ENCODE data around the gene INPP4B.

The INPP4B gene

GRCh38 chr4:142563682-142564291, 282.3 kb downstream of the INPP4B start:
- no peak overlapping the region for H2BK120ac ChIP-seq (ENCODE audit: low read depth, low read length)
- no peak overlapping the region for H3K14ac ChIP-seq (ENCODE audit: low read length)
- no peak overlapping the region for H2AFZ ChIP-seq (ENCODE audit: low read length)
- no peak overlapping the region for H3K4me2 ChIP-seq (ENCODE audit: insufficient read depth, low read length, poor library complexity, severe bottlenecking)
- no peak overlapping the region for H2BK12ac ChIP-seq (ENCODE audit: low read length)
- no peak overlapping the region for H2BK15ac ChIP-seq (ENCODE audit: low read length)
- no CpG with 5 or more reads among the region's 6 CpGs for WGBS, 2 donors (ENCODE audit: extremely low coverage in 2 of 2, insufficient read length in 2 of 2, insufficient replicate concordance in 1 of 2)
- H3K36me3 ChIP-seq (replicated peaks in 1 of 2; ENCODE audit: control insufficient read depth in 2 of 2, insufficient read depth in 2 of 2, low read length in 2 of 2): no peaks in the 10 kb centered on the region
- H3K4me1 ChIP-seq (ENCODE audit: control insufficient read depth in 2 of 2, insufficient read depth in 1 of 2, low read depth in 1 of 2, low read length in 2 of 2): peaks cover 2 to 7% of the 10 kb centered on the region in 2 donors
- H3K18ac ChIP-seq (ENCODE audit: low read length): no peak overlapping the region
- no peaks in the 10 kb centered on the region for H3K9me3 ChIP-seq (replicated peaks in 1 of 2; ENCODE audit: control insufficient read depth in 2 of 2, insufficient read depth in 1 of 2, low read depth in 1 of 2, low read length in 2 of 2)
- no peak overlapping the region for H3K9ac ChIP-seq (ENCODE audit: low read depth, low read length, poor library complexity)
- H3K23ac ChIP-seq (ENCODE audit: low read depth, low read length, poor library complexity): no peak overlapping the region
- no peak overlapping the region for H2BK5ac ChIP-seq (ENCODE audit: low read length)
- no peak overlapping the region for H2AK5ac ChIP-seq (ENCODE audit: low read depth, low read length)
- H4K8ac ChIP-seq (ENCODE audit: low read depth, low read length): no peak overlapping the region
- H4K91ac ChIP-seq (ENCODE audit: low read depth, low read length, poor library complexity): no peak overlapping the region
- no peaks in the 10 kb centered on the region for H3K27me3 ChIP-seq (ENCODE audit: control insufficient read depth in 3 of 3, insufficient read depth in 3 of 3, low read depth in 1 of 3, low read length in 3 of 3)
- DNase-seq (ENCODE audit: low spot score): no peak
- H3K79me1 ChIP-seq (ENCODE audit: low read depth, low read length): no peaks in the 10 kb centered on the region
- no peak overlapping the region for H3K4ac ChIP-seq (ENCODE audit: low read length)
- H3K27ac ChIP-seq (replicated peaks; ENCODE audit: low read length): no peak overlapping the region
- H3K4me3 ChIP-seq (ENCODE audit: low read length in 2 of 2): no peak overlapping the region

DNA sequence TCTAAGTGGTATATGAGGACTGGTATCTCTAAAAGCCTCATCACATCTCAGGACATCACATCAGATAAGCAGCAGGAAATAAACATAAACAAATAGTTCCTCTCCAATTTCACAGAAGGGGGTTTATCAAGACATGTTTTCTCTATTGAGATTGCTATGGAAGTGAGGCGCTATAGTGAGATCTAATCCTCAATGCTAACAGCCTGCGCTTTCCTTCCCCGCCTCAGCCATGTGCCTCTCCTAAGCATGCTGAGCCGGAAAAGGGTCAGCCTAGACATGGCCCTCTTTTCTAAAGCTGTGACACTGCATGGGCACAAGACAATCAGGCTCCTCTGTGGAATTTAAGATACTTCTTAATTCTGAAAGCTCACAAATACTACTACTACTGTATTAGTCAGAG, 286.1 kb downstream of the INPP4B start:
- H3K18ac ChIP-seq (ENCODE audit: low read length): no peak overlapping the region
- H3K36me3 ChIP-seq (replicated peaks in 1 of 2; ENCODE audit: control insufficient read depth in 2 of 2, insufficient read depth in 2 of 2, low read length in 2 of 2): no peaks in the 10 kb centered on the region
- H2BK5ac ChIP-seq (ENCODE audit: low read length): no peak overlapping the region
- DNase-seq (ENCODE audit: low spot score): no peak
- no peak overlapping the region for H2BK15ac ChIP-seq (ENCODE audit: low read length)
- H3K4me1 ChIP-seq (ENCODE audit: control insufficient read depth in 2 of 2, insufficient read depth in 1 of 2, low read depth in 1 of 2, low read length in 2 of 2): peaks cover 2 to 3% of the 10 kb centered on the region in 2 donors
- H3K4ac ChIP-seq (ENCODE audit: low read length): no peak overlapping the region
- H3K9me3 ChIP-seq (replicated peaks in 1 of 2; ENCODE audit: control insufficient read depth in 2 of 2, insufficient read depth in 1 of 2, low read depth in 1 of 2, low read length in 2 of 2): no peaks in the 10 kb centered on the region
- no peak overlapping the region for H2BK120ac ChIP-seq (ENCODE audit: low read depth, low read length)
- H4K8ac ChIP-seq (ENCODE audit: low read depth, low read length): no peak overlapping the region
- WGBS, 2 donors (ENCODE audit: extremely low coverage in 2 of 2, insufficient read length in 2 of 2, insufficient replicate concordance in 1 of 2): no CpG with 5 or more reads among the region's 4 CpGs
- H3K4me3 ChIP-seq (ENCODE audit: low read length in 2 of 2): no peak overlapping the region
- no peak overlapping the region for H3K9ac ChIP-seq (ENCODE audit: low read depth, low read length, poor library complexity)
- no peak overlapping the region for H2AK5ac ChIP-seq (ENCODE audit: low read depth, low read length)
- H2BK12ac ChIP-seq (ENCODE audit: low read length): no peak overlapping the region
- H3K23ac ChIP-seq (ENCODE audit: low read depth, low read length, poor library complexity): no peak overlapping the region
- H3K27ac ChIP-seq (replicated peaks; ENCODE audit: low read length): no peak overlapping the region
- H4K91ac ChIP-seq (ENCODE audit: low read depth, low read length, poor library complexity): no peak overlapping the region
- no peak overlapping the region for H3K4me2 ChIP-seq (ENCODE audit: insufficient read depth, low read length, poor library complexity, severe bottlenecking)
- H2AFZ ChIP-seq (ENCODE audit: low read length): no peak overlapping the region
- H3K79me1 ChIP-seq (ENCODE audit: low read depth, low read length): no peaks in the 10 kb centered on the region
- H3K14ac ChIP-seq (ENCODE audit: low read length): no peak overlapping the region
- H3K27me3 ChIP-seq (ENCODE audit: control insufficient read depth in 3 of 3, insufficient read depth in 3 of 3, low read depth in 1 of 3, low read length in 3 of 3): no peaks in the 10 kb centered on the region

DNA sequence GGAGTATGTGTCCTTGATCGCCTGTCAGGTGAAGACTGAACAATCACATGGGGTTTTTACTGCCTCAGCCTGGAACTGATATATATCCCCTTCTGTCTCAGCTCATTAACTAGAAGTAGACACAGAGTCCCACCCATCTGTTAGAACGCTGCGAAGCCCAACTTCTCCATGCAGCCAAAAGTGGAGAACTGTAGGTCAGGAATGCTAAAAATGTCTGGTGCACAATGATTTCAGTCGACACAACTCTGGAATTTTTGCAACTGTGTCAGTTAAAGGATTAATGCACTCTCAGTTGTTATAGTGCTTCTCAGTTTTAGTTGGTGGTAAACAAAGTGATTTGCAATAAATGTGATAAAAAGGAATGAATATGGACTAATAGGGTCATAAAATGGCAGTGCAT, 287.2 kb downstream of the INPP4B start:
- H2BK5ac ChIP-seq (ENCODE audit: low read length): no peak overlapping the region
- H3K4ac ChIP-seq (ENCODE audit: low read length): no peak overlapping the region
- H3K79me1 ChIP-seq (ENCODE audit: low read depth, low read length): no peaks in the 10 kb centered on the region
- H3K27me3 ChIP-seq (ENCODE audit: control insufficient read depth in 3 of 3, insufficient read depth in 3 of 3, low read depth in 1 of 3, low read length in 3 of 3): no peaks in the 10 kb centered on the region
- no peaks in the 10 kb centered on the region for H3K36me3 ChIP-seq (replicated peaks in 1 of 2; ENCODE audit: control insufficient read depth in 2 of 2, insufficient read depth in 2 of 2, low read length in 2 of 2)
- no peak overlapping the region for H4K8ac ChIP-seq (ENCODE audit: low read depth, low read length)
- H3K23ac ChIP-seq (ENCODE audit: low read depth, low read length, poor library complexity): no peak overlapping the region
- H3K4me1 ChIP-seq (ENCODE audit: control insufficient read depth in 2 of 2, insufficient read depth in 1 of 2, low read depth in 1 of 2, low read length in 2 of 2): peaks cover 2 to 3% of the 10 kb centered on the region in 2 donors
- no peak overlapping the region for H3K9ac ChIP-seq (ENCODE audit: low read depth, low read length, poor library complexity)
- H2BK120ac ChIP-seq (ENCODE audit: low read depth, low read length): no peak overlapping the region
- no peak overlapping the region for H2BK15ac ChIP-seq (ENCODE audit: low read length)
- no peak overlapping the region for H3K27ac ChIP-seq (replicated peaks; ENCODE audit: low read length)
- H2BK12ac ChIP-seq (ENCODE audit: low read length): no peak overlapping the region
- no peak overlapping the region for H3K14ac ChIP-seq (ENCODE audit: low read length)
- no CpG with 5 or more reads among the region's 4 CpGs for WGBS, 2 donors (ENCODE audit: extremely low coverage in 2 of 2, insufficient read length in 2 of 2, insufficient replicate concordance in 1 of 2)
- peak overlapping the region; percentile 49 for H2AFZ ChIP-seq (ENCODE audit: low read length)
- no peak overlapping the region for H3K4me3 ChIP-seq (ENCODE audit: low read length in 2 of 2)
- no peak overlapping the region for H2AK5ac ChIP-seq (ENCODE audit: low read depth, low read length)
- H4K91ac ChIP-seq (ENCODE audit: low read depth, low read length, poor library complexity): no peak overlapping the region
- H3K4me2 ChIP-seq (ENCODE audit: insufficient read depth, low read length, poor library complexity, severe bottlenecking): no peak overlapping the region
- no peaks in the 10 kb centered on the region for H3K9me3 ChIP-seq (replicated peaks in 1 of 2; ENCODE audit: control insufficient read depth in 2 of 2, insufficient read depth in 1 of 2, low read depth in 1 of 2, low read length in 2 of 2)
- DNase-seq (ENCODE audit: low spot score): peak; percentile 32
- H3K18ac ChIP-seq (ENCODE audit: low read length): no peak overlapping the region

DNA sequence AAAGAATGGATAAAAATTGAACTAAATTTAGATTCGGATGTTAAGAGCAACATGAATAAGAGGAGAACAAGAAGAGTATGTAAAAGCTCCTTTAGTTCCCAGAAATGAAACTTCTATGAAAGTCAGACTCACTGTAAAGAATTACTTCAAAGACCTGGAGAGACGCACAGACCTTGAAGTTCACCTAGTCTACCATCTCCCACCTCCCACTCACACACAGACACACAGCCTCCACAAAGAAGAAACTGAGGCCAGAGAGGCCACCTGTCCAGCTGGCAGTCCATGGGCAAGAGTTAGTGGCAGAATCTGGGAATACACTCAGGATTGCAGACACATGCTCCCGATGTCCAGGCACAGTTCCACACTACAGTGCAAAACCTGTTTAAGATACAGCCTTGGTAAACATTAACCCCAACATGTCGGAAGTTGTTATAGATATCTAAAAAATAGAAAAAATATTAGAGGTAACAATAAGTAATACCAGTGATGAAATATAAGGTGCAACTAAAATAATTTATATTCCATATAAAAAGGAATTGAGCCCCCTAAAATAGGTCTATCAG, 288.8 kb downstream of the INPP4B start:
- Histone ChIP-seq H3K9me3 (replicated peaks in 1 of 2; ENCODE audit: control insufficient read depth in 2 of 2, insufficient read depth in 1 of 2, low read depth in 1 of 2, low read length in 2 of 2) (no peaks in the 10 kb centered on the region), H3K27me3 (ENCODE audit: control insufficient read depth in 3 of 3, insufficient read depth in 3 of 3, low read depth in 1 of 3, low read length in 3 of 3) (no peaks in the 10 kb centered on the region), H3K79me1 (ENCODE audit: low read depth, low read length) (no peaks in the 10 kb centered on the region), H2BK12ac (ENCODE audit: low read length) (no peak overlapping the region), H3K27ac (replicated peaks; ENCODE audit: low read length) (no peak overlapping the region), H3K23ac (ENCODE audit: low read depth, low read length, poor library complexity) (no peak overlapping the region), H2BK120ac (ENCODE audit: low read depth, low read length) (no peak overlapping the region), H2BK5ac (ENCODE audit: low read length) (no peak overlapping the region), H2BK15ac (ENCODE audit: low read length) (no peak overlapping the region), H3K4ac (ENCODE audit: low read length) (no peak overlapping the region), H3K4me2 (ENCODE audit: insufficient read depth, low read length, poor library complexity, severe bottlenecking) (no peak overlapping the region), H3K4me1 (ENCODE audit: control insufficient read depth in 2 of 2, insufficient read depth in 1 of 2, low read depth in 1 of 2, low read length in 2 of 2) (peaks cover 2 to 3% of the 10 kb centered on the region in 2 donors), H3K4me3 (ENCODE audit: low read length in 2 of 2) (no peak overlapping the region), H2AK5ac (ENCODE audit: low read depth, low read length) (no peak overlapping the region), H4K91ac (ENCODE audit: low read depth, low read length, poor library complexity) (no peak overlapping the region), H2AFZ (ENCODE audit: low read length) (no peak overlapping the region), H3K14ac (ENCODE audit: low read length) (no peak overlapping the region), H4K8ac (ENCODE audit: low read depth, low read length) (no peak overlapping the region), H3K9ac (ENCODE audit: low read depth, low read length, poor library complexity) (no peak overlapping the region), H3K36me3 (replicated peaks in 1 of 2; ENCODE audit: control insufficient read depth in 2 of 2, insufficient read depth in 2 of 2, low read length in 2 of 2) (no peaks in the 10 kb centered on the region), H3K18ac (ENCODE audit: low read length) (no peak overlapping the region)
- no peak for DNase-seq (ENCODE audit: low spot score)
- WGBS, 2 donors (ENCODE audit: extremely low coverage in 2 of 2, insufficient read length in 2 of 2, insufficient replicate concordance in 1 of 2): 100% methylated on average over 1 of the region's 4 CpGs; no CpG with 5 or more reads in 1 of the 2 donors
